Heart right ventricle (tissue), 16 donors: ENCODE measurements around the gene TPX2. TPM values are rescaled to one million over a fixed set of nuclear protein-coding genes. Genes with fewer than 3 reads are reported as not detected.

Experiments
- ATAC-seq, 8 donors: fragments of 200-7000 bp; cut with Tn5 transposase; one replicate each; pipeline ENCODE4 v1.9.1; 2020; ENCODE audit warnings: mild to moderate bottlenecking in 8 of 8, moderate library complexity in 8 of 8, moderate number of reproducible peaks in 1 of 8
- DNase-seq, 2 donors: peaks; one replicate each; pipeline ENCODE4 v3.0.0-alpha.2; 2020
- H3K27ac ChIP-seq, 10 donors: fragments of 200-600 bp; sonication (generic) in 2 of 10; one replicate each; pipeline versions ENCODE4 v1.5.0 to v1.8.0; 2020 to 2022; ENCODE audit warnings: mild to moderate bottlenecking in 3 of 10
- H3K27me3 ChIP-seq, 7 donors: fragments of 200-600 bp; one replicate each; pipeline ENCODE4 v1.8.0; 2021 to 2022; ENCODE audit warnings: mild to moderate bottlenecking in 2 of 7
- H3K36me3 ChIP-seq, 9 donors: fragments of 200-600 bp; sonication (generic) in 1 of 9; one replicate each; pipeline versions ENCODE4 v1.5.0 to v1.8.0; 2020 to 2022; ENCODE audit warnings: mild to moderate bottlenecking in 2 of 9
- H3K4me1 ChIP-seq, 9 donors: fragments of 200-600 bp; sonication (generic) in 1 of 9; one replicate each; pipeline versions ENCODE4 v1.5.0 to v1.8.0; 2020 to 2022; ENCODE audit warnings: mild to moderate bottlenecking in 4 of 9
- H3K4me3 ChIP-seq, 10 donors: fragments of 200-600 bp; sonication (generic) in 2 of 10; one replicate each; pipeline versions ENCODE4 v1.5.0 to v1.8.0; 2020 to 2022; ENCODE audit warnings: mild to moderate bottlenecking in 7 of 10, moderate library complexity in 2 of 10
- H3K9me3 ChIP-seq, 11 donors: fragments of 200-600 bp in 10 of 11; sonication (generic) in 2 of 11; one replicate each; pipeline versions ENCODE4 v1.5.0 to v1.8.0; 2013 to 2022; ENCODE audit warnings: mild to moderate bottlenecking in 2 of 11, control low read depth in 1 of 11, moderate library complexity in 1 of 11
- whole genome bisulfite sequencing, 2 donors: extraction: QIAGEN DNeasy Blood & Tissue Kit; methylation state at CpG; one replicate each; pipeline ENCODE4 v1.1.7; 2013; ENCODE audit warnings: inconsistent platforms in 1 of 2; 5-methylcytosine and 5-hydroxymethylcytosine counted together
- intact Hi-C, 10 donors: fragments of 100-400 bp; cut with DNase I; formaldehyde crosslinking; loops; one replicate each; pipeline versions ENCODE4 v1.11.1 to v1.14.2; 2022
- polyA plus RNA-seq, 2 donors: library from polyadenylated mRNA; stranded (reverse); fragments of 200-250 nt; gene quantifications; one replicate each; pipeline ENCODE4 v1.2.3, GENCODE V29; 2013
- total RNA-seq, 10 donors: library from RNA; stranded (reverse); fragmentation: NEBNext Ultra II Directional in 3 of 10; extraction: Animal tissue kit (Norgen Biotek cat#: 25700) in 3 of 10; gene quantifications; one replicate each; pipeline versions ENCODE4 v1.2.1 to v1.2.4, GENCODE V29; 2021 to 2023
- TF ChIP-seq, protein P1 (sequence below), 9 donors: fragments of 200-600 bp; sonication (generic) in 2 of 9; IDR thresholded peaks; one replicate each; pipeline versions ENCODE4 v1.5.0 to v1.8.0; 2021 to 2022; ENCODE audit warnings: antibody characterized with exemption in 9 of 9, mild to moderate bottlenecking in 5 of 9, moderate library complexity in 1 of 9
- donor health status: Arrhythmogenic right ventricular cardiomyopathy.
- donor health status: ischemic (EF 13 %, LVEDD 7.1; RV severe dilation, severe dysfunction).
- donor health status: healthy with polysubstance abuse.
- donor health status: DM: no; HTN: yes; CAD: no.
- donor health status: DM: no; HTN: no; CAD: no.
- donor health status: ischemic (EF 25% LVEDD 6.9; RV normal size, moderate dysfunction).
- donor health status: ischemic (EF 25% LVEDD 5.7; RV mildly dilated, moderate dysfunction).
- donor health status: healthy.
- donor health status: DM: yes; HTN: yes; CAD: no.
- donor health status: Ischemic cardiomyopathy.
- donor health status: ischemic (EF 35%, LVEDD 5.7; RV mildly dilated, moderate dysfunction).
- donor health status: nonischemic (EF 11% LVEDD 7.7; RV severe dilation, severe dysfunction).
- donor health status: DM: yes; HTN: yes; CAD: no.
- donor health status: PGD.
- donor health status: ischemic (EF 29% LVEDD 5.4; RV normal size, mild dysfunction).
- donor health status: nonischemic (EF 23%, LVEDD 6.1; RV moderate dilation, normal function).

Gene TPX2
- total and polyA plus RNA-seq, 12 donors: 0.17 to 9.6 (median 0.78) TPM

DNA sequence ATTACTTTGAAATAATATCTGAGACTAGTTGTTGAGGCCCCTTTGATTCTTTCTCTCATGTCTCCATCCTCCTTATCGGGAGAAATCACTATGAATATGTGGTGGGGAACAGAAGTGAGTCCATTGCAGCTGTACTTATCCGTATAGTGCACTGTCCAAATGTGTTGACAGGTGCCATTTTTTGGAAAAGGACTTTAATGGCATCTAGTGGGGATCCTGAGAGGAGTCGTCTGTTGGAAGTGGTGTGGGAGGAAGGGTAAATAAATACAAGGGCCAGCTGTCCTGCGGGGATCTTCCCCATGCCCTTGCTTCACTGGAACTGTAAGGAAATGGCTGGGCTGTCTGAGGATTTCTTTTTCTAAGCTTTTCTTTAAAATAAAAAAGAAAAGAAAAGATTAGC, 19.4 kb downstream of the TPX2 start:
- TF ChIP-seq, protein P1, sequence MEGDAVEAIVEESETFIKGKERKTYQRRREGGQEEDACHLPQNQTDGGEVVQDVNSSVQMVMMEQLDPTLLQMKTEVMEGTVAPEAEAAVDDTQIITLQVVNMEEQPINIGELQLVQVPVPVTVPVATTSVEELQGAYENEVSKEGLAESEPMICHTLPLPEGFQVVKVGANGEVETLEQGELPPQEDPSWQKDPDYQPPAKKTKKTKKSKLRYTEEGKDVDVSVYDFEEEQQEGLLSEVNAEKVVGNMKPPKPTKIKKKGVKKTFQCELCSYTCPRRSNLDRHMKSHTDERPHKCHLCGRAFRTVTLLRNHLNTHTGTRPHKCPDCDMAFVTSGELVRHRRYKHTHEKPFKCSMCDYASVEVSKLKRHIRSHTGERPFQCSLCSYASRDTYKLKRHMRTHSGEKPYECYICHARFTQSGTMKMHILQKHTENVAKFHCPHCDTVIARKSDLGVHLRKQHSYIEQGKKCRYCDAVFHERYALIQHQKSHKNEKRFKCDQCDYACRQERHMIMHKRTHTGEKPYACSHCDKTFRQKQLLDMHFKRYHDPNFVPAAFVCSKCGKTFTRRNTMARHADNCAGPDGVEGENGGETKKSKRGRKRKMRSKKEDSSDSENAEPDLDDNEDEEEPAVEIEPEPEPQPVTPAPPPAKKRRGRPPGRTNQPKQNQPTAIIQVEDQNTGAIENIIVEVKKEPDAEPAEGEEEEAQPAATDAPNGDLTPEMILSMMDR (IDR thresholded peaks at IDR 0.05): no peak
- Histone ChIP-seq H3K4me1 (no peaks in the 10 kb centered on the region), H3K27ac (no peak overlapping the region), H3K9me3 (no peaks in the 10 kb centered on the region), H3K27me3 (no peaks in the 10 kb centered on the region), H3K4me3 (no peak overlapping the region), H3K36me3 (peaks cover 0 to 29% (median 0%) of the 10 kb centered on the region in 9 donors)
- ATAC-seq (no peak), DNase-seq (no peak)
- intact Hi-C loops: no loop called here
- 64% methylated on average over 4 of the region's 4 CpGs for WGBS, 2 donors

DNA sequence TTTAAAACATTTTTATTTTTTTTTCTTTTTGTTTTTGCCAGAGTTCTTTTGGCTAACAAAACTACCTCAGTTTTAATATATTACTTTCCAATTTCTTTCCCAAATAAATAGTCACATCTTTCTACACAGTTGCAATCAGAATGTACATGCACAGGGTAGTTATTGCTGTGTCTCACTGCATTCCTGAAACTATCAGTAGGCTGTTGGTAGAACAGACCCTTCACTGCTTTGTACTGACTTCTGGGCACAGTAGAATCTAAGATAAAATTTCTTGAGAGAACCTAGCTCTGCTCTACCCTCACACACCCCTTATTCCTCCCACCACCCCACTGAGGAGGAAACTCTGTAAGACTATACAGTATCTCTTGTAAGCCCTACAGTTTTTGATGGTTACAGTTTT, 19.9 kb downstream of the TPX2 start:
- Histone ChIP-seq H3K4me1 (no peaks in the 10 kb centered on the region), H3K27me3 (no peaks in the 10 kb centered on the region), H3K36me3 (peaks cover 0 to 29% (median 0%) of the 10 kb centered on the region in 9 donors), H3K9me3 (no peaks in the 10 kb centered on the region), H3K27ac (no peak overlapping the region), H3K4me3 (no peak overlapping the region)
- DNase-seq (no peak), ATAC-seq (no peak)
- intact Hi-C loops: no loop called here
- TF ChIP-seq, protein P1 (IDR thresholded peaks at IDR 0.05): no peak

DNA sequence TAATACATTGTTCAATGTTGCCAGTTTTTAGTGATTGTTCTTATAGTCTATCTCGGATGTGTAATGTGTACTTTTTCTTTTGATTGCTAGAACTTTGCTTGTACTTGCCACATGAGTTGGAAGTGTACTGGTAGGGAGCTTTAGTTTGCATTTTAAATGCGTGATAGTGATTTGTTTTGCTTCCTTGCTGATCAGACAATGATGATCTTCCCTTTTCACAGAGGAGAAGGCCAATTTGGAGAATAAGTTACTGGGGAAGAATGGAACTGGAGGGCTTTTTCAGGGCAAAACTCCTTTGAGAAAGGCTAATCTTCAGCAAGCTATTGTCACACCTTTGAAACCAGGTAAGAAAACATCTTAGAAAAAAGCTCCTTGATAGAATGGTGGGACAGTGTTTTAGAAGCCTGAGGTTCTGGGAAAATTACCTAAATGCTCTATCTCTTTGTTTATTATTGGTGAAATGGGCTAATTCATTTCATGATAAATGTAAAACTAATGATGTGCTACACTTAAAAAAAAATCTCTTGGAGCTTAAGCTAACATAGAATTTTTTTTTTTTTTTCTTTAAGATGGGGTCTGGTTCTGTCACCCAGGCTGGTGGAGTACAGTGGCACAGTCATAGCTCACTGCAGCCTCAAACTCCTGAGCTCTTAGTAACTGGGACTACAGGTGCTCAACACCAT, 20.9 kb downstream of the TPX2 start:
- Histone ChIP-seq H3K4me3 (no peak overlapping the region), H3K4me1 (no peaks in the 10 kb centered on the region), H3K27ac (no peak overlapping the region), H3K27me3 (no peaks in the 10 kb centered on the region), H3K36me3 (peaks cover 0 to 32% (median 0%) of the 10 kb centered on the region in 9 donors), H3K9me3 (no peaks in the 10 kb centered on the region)
- ATAC-seq: no peak
- intact Hi-C loops: no loop called here
- WGBS, 2 donors: 82 to 87% methylated on average over 2 of the region's 2 CpGs
- no peak for DNase-seq
- TF ChIP-seq, protein P1 (IDR thresholded peaks at IDR 0.05): no peak

DNA sequence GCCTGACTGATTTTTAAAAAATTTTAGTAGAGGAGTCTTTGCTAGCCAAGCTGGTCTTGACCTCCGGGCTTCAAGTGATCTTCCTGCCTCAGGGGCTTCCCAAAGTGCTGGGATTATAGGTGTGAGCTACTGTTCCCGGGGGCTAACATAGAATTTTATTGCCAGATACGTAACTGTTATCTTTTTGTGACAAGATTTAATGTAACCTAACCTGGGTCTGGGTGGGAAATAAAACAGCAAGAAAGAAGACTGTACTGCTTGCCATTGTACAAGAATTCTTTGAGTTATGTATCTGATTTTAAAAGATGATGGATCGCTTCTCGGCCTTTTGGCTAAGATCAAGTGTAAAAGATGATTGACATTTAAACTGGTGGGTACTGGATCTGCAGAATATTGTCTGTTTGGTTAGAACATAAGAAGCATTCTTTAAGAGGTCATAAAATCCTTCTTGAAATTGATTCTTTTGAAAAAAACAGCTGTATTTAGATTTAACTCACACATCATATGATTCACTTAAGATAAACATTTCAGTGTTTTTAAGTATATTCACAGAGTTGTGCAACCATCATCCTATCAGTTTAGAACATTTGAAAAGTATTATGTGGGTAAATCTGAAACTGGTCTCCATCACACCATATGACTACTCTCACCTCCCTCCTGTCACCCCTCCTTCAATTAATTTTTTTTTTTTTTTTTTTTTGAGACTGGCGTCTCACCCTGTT, 21.6 kb downstream of the TPX2 start:
- 97% methylated on average over 6 of the region's 6 CpGs for WGBS, 2 donors
- no peaks in the 10 kb centered on the region for H3K4me1 ChIP-seq
- TF ChIP-seq, protein P1 (IDR thresholded peaks at IDR 0.05): no peak
- intact Hi-C loops: no loop called here
- no peaks in the 10 kb centered on the region for H3K27me3 ChIP-seq
- peaks cover 0 to under 1% (median 0%) of the 10 kb centered on the region in 11 donors for H3K9me3 ChIP-seq
- no peak for DNase-seq
- no peak for ATAC-seq
- H3K27ac ChIP-seq: no peak overlapping the region
- no peak overlapping the region for H3K4me3 ChIP-seq
- peaks cover 0 to 39% (median 0%) of the 10 kb centered on the region in 9 donors for H3K36me3 ChIP-seq
